ENCODE measurements around the gene LILRB5.

GRCh38 chr19:54247106-54247930 lies 9.8 kb downstream of the LILRB5 start:
- no peak for TF ChIP-seq CTCF (IDR thresholded peaks at IDR 0.05 in 2 of 3, conservative IDR thresholded peaks at IDR 0.05 in 1 of 3; ENCODE audit: insufficient read depth in 2 of 3, low read depth in 1 of 3, low read length in 3 of 3)
- TF ChIP-seq ETV6 (IDR thresholded peaks at IDR 0.05; ENCODE audit: borderline replicate concordance in 1 of 2, low read depth in 2 of 2, low read length in 1 of 2): no peak
- no peak for TF ChIP-seq ETV6 (CRISPR knock-in tag; IDR thresholded peaks at IDR 0.05; ENCODE audit: borderline replicate concordance)
- TF ChIP-seq POLR2AphosphoS5 (IDR thresholded peaks at IDR 0.05; ENCODE audit: control insufficient read depth, insufficient read depth, low read depth, low read length): no peak
- TF ChIP-seq KDM1A (IDR thresholded peaks at IDR 0.05): no peak
- no peak for TF ChIP-seq EP300 (IDR thresholded peaks at IDR 0.05; ENCODE audit: low read length)
- no peak for TF ChIP-seq PRPF4 (IDR thresholded peaks at IDR 0.05; ENCODE audit: insufficient read depth, low read depth, low read length, poor library complexity, severe bottlenecking)
- TF ChIP-seq TAF1 (IDR thresholded peaks at IDR 0.05; ENCODE audit: control insufficient read depth, extremely low read depth, insufficient read depth, low read length, severe bottlenecking): no peak
- TF ChIP-seq TCF7 (IDR thresholded peaks at IDR 0.05; ENCODE audit: borderline replicate concordance): no peak
